AG20443 (cell line): ENCODE data around the gene ZBTB7C.

ENCODE experiments used
- DNase-seq: peaks from one replicate; pipeline ENCODE4 v3.0.0; 2012; ENCODE audit warnings: low spot score, mixed read lengths

The ZBTB7C gene

DNA sequence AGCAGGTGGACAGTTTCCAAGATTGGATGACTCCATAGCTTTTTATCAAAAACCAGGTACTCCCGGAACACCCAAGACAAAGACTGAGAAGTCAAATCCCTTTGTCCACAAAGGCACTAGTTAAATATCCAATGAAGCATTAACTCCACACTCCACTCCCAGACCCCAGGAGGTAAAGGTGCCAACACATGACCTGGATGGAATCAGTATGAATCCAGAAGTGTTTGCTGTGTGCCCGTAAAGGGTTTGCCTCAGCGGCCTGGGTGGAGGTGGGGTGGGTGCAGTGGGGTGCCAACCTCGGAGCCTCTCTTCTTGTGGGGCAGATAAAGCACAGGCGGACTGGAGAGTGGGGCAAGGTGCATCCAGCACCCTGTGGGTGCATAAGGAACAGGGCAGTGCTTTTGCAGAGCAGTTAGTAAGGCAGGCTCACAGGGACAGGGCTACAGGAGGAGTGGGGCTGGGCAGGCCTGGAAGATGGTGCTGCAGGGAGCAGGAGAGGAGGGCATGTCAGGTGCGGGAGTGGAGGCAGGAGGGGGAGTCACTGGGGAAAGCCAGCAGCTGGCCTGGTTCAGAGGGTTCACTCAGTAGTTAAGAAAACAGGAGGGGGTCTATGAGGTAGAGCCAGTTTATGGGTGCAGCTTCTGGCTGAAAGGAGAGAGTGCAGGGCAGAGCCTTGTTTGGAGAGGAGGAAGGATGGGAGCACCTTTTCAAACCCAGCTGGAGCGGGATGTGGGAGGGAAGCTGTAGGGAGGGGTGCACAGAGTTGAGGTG is 270.3 kb downstream of the ZBTB7C start:
- no peak for DNase-seq

DNA sequence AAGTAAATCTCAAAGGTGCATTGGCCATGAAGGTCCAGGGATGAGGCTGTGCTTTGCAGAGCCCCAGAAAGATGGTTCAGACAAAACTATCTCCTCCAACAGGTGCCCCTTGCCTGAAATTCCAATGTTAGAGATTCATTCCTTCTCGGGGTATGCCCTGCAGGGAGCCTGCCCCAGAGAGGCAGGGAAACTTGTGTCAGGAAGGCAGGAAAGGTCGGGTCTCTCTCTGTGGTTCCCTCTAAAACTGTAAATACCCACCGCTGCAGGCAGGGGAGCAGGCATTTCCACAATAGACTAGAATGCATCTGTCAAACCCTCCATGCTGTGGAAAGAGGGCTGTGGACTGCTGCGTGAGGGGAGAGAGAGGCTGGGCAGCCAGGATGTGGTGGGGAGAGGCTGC is 271.0 kb downstream of the ZBTB7C start:
- no peak for DNase-seq

DNA sequence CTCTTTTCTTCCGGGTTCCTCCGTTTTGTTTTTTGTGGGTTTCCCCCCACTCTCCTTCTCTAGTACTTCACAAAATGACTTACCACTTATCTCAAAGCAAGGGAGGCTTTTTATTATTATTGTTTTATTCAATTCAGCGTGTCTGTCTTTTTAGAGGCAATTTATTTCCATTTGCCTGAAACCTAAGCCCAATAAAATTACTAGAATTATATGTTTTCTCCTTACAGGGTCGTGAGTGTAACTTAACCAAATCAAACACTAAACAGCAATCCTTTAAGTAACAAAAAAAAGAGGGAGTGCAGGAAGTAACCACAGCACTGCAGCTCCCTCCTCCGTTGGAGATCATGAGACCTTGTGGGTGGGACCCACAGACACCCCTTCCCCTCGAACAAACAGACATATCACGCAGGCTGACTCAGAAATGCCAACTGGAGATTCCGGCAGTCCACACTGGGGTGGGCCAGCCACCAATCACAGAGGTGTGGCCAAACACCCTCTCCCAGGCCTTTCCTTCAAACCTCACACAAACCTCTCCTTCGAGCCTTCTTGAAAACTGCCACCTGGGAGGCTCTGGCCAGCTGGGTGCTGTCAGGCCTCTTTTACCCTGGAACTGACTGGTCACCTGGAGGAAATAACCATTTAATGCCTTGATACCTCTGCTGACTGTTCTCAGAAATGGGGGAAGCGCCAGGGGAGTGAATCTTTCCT is 271.7 kb downstream of the ZBTB7C start:
- no peak for DNase-seq

DNA sequence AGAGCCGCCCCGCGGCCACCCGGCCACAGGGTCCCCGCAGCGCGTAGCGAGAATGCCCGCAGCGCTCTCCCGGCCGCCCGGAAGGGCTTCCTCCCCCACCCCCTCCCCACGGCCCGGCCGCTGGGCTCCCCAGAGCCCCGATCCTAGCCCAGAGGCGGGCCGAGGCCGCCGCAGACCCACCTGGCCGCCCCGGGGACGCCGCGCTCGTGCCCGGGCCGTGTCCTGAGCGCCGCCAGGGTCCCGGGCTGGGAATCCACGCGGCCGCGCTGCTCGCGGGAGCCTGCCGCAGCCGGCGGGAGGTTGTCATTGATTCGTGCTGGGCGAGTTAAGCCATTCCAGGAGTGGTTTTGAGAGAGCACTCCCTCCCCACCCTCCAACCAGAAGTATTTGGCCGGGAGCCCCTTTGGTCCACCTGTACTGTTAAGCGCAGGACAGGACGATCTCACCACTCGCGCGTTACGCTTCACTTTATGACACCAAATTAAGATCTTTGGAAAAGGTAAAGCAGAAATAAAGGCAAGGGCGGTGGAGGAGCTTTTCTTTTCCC is 272.3 kb downstream of the ZBTB7C start:
- DNase-seq = peak; percentile 48

- peak; percentile 33 for DNase-seq
Observed at GRCh38 chr18:48136051-48136826, 272.9 kb downstream of the ZBTB7C start.

DNA sequence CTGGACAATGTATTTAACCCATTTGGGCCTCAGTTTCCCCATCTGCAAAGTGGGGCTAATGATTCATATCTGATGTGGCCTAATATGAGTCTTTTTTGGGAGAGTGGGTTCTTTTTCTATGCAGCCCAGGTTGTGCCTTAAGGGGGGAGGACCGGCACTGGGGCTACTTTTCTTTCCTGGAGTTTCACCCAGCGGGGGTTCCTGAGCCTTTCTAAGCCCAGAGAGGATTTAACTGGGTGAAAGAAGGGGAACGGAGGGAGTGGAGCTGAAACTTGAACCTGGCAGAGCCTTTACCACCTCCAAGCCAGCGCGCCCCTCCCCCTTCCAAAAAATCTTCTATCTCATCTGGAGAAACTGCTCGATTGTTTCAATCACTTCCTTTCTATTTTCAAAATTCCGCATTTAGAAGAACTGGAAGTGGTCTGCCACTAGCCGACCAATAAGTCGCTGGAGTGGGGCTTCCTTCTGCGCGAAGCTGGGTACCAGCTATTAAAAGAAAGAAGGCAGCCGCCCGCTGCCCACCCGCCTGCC is 273.7 kb downstream of the ZBTB7C start:
- DNase-seq = no peak

DNA sequence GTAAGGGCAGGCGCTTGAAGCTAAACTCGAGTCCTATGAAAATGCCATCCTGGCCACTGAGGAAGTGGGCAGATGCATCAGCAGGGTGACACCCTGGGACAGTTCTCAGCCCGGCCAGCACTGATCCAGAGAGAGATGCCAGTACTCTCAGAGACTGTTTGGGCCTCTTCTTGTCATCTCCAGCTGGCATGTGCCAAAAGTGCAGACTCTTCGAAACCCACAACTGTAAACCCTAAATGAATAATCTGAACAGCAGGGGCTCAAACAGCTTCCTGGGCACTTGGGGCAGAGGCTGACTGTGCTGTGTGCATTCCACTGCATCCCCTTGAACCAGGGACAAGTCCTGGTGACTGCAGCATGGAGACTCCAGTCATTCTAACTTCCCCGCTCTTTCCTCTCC is 274.6 kb downstream of the ZBTB7C start:
- no peak for DNase-seq

DNA sequence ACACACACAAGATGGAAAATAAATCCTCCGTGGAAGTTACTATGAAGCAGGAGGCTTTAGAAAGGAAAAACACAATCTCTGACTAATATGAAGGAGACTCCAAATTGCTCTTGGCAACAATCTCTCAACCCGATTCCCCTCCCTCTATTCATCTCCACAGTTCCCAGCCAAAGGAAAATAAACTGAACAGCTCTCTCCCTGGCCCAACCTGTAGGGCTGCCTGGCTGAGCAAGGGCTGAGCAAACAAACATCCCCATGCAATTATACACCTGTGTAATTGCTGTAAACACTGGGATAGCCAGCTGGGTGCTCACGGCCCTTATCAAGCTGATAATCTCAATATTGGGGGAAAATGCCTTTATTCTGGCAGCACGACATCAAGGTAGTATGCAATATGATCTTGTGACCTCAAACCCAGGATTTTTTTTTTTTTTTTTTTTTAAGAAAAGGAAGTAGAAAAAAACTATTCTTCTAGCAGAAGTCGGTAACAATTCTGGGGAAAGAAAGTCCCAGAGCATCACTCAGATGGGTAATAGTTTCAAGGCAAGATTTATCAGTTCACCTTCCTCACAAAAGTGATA is 275.4 kb downstream of the ZBTB7C start:
- DNase-seq = no peak

DNA sequence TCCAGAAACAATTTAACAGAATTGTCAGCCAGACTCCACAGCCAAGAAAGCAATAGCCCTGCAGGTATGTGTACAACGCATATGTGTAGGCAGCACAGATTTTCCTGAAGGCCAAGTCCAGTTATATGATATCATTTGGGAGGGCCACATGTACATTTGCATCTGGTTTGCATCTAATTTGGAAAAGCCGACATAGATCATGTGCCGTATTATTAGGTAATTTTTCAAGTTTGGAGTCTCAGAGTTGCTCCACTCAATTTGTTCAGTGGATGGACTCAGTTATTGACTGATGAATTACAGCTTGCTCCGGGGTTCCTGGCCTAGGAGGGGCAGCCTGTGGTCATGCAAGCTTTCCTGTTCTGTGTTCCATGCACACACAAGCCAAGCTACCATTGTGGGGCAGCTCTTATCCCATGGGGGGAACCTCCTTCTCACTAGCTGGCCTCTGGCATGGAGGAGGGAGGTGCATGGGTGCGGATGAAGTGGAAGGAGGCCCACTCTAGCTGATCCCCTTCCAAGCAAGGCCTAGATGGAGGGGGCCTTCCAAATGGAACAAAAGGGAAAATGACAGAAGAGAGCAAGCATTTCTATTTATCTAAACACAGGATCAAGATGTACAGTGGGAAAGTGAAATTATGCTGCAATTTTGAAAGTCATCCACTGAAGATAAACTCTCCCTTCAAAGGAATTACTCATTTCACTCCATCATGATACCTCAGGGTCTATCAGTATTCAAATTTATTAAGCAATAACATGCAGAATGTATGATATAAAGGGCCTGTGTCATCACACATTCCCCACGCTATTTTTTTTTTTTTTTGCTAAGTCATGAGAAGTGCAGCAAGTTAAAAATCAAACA is 276.2 kb downstream of the ZBTB7C start:
- no peak for DNase-seq

DNA sequence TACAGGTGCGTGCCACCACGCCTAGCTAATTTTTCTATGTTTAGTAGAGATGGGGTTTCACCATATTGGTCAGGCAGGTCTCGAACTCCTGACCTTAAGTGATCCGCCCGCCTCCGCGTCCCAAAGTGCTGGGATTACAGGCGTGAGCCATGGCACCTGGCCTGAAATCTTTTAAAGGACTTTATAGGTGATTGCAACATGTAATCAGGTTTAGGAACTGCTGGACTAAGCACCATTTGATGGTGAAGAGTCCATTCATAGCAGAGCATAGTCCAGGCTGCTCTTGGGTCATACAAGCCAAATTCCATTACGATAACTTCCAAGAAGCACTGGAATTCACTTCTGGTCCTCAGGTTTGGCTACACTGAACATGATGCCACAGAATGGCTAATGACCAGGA is 278.1 kb downstream of the ZBTB7C start:
- no peak for DNase-seq

DNA sequence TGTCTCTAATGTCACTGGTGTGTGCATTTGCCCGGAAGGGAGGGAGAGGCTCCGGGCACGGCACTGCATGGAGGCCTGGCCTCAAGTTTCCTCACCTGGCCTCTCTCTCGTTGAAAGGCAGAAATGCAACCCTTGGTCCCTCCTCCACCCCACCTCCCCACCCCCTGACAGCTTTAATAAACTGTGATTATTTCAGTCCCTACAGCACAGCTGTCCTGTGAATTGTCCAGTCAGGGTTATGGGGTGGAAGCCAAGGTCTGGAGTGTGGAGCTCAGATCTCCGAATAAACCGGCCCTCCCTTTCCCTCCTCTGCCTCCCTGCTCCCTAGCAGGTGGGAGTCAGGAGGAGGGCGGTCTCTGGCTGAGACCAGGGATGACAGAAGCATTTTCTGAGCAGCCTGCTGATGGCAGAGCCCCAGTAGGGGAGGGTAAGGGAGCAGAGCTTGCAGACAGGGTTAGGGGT is 279.5 kb downstream of the ZBTB7C start:
- DNase-seq = no peak

DNA sequence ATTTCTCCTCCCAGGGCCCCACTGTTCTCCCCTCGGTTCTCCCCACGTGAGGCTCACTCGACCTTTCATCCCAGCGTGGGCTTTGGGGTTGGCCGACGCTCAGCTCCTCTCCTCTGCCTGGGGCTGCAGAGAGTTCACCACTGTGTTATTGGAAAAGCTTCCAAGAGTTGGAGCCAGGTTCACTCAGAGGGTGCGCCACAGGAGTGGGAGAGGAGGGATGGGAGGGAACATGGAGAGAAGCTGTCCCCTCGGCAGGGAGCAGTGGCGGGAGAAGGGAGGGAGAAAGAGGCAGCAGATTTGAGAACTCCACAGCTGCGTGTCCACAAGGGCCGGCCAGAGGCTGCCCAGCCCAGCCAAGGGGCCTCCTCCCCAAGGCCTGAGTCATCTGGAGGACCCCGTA is 281.6 kb downstream of the ZBTB7C start:
- no peak for DNase-seq

GRCh38 chr18:48126240-48126639 is 282.9 kb downstream of the ZBTB7C start:
- no peak for DNase-seq

DNA sequence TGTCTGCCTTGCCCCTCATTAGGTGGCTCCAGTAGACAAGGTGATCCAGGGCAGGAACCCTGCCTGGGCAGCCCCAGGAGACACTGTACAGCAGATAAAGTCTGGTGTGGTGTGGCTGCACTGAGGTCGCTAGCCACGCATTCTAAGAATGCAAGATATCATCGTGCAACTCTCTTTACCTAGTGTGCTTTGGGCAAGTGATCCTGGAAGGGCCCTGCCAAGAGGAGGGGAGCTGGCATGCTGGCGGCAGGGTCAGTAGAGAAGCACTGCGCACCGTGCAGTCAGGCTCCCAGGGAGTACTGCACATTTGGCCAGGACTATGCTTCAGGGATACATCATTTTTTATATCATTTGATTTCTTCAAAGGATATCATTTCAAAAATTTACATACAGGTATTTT is 283.5 kb downstream of the ZBTB7C start:
- DNase-seq = no peak

DNA sequence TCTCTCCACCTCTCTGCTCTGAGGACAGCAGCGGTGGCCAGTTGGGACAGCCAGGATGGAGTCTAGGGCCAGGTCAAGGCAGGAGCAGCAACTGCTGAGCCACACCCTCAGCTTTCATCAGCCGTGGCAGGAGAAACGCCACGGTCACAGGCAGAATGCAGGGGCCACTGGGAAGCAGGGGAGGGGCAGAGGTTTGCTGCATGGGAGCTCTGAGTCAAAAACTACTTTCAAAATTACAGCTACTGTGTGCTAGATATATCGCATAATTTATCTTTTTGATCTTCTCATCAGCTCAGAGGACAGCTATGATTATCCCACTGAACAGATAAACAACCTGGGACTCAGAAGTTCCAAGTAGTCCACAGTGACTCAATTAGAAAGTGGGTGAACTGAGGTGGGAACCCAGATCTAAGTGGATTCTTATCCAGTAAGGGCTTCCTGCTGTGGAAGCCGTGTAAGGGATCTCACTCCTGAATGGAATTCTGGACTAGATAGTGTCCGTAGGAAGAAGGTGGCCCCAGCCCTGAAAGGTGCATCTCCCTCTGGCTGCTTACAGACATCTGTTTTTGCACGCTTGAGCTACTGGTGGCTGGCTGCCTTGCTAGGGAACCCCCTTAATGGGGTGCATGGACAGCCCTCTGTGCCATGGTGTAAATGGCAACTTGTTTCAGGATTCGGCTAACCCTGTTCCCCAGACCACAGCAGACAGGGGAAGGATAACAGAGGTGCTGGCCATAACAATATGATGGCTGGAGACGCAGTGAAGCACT is 284.1 kb downstream of the ZBTB7C start:
- DNase-seq = no peak

GRCh38 chr18:48123941-48124340 is 285.2 kb downstream of the ZBTB7C start:
- DNase-seq = no peak

GRCh38 chr18:48123324-48123723 is 285.9 kb downstream of the ZBTB7C start:
- DNase-seq = no peak

GRCh38 chr18:48122816-48123215 is 286.4 kb downstream of the ZBTB7C start:
- DNase-seq = no peak

DNA sequence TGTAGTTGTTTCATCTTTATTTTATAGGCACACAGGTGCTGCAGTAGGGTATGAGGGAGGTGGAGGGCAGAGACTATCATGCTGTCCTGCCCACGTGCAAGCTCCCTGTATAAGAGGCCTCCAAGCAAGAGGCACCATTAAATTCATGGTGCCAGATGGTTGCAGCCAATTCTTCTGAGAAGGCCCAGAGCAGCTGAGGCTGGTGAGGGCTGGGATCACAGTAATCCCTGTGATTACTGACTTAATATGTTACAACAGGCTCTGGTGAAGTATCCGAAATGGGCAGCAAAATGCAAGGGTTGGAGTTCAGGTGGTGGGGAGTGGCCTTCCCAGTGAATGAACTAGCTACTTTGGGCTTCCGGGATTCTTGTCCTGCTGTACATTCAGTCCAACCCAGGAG is 286.8 kb downstream of the ZBTB7C start:
- no peak for DNase-seq

DNA sequence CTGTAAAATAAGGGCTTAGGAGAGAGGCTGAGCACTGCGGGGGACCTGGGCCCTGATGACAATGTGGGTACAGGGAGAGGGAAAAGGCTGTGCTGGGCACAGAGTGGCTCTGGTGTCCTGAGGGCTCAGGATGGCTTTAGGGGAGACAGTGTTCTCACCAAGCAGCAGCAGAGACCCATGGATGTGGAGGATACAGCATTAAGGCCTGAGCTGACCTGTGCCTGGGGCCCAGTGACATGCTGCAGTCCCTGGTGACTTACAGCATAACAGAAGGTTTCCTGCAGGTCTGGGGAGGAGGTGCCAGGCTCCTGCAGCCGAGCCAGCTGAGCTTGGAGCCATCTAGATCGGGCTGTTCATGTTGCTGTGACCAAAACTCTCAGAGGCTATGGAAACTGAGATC is 287.4 kb downstream of the ZBTB7C start:
- no peak for DNase-seq
